ENCODE measurements around the gene TCEA3.
"Not testable (repeated sequence)": the region's sequence is repeated elsewhere in the genome, so short reads cannot be mapped to it uniquely, and the experiment has no call there.

TCEA3 gene

DNA sequence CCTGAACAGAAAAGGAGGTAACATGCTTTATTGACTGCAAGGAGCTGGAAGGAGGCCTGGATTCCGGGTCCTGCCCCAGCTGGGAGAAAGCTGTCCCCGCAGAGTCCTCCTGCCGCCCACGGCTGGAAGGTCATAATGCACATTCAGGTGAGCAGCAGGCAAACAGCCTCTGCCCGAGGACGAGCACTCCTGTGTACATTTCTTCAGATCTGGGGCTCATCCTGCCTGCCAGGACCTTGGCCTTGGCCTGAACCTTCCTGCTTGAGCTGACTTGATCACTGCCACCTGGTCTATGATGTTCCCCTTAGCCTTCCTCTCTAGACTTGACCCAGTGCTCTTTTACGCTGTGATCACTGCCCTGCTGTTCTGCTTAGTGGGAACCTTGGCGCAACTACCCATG is 37.1 kb downstream of the TCEA3 start:
- no peak for DNase-seq

DNA sequence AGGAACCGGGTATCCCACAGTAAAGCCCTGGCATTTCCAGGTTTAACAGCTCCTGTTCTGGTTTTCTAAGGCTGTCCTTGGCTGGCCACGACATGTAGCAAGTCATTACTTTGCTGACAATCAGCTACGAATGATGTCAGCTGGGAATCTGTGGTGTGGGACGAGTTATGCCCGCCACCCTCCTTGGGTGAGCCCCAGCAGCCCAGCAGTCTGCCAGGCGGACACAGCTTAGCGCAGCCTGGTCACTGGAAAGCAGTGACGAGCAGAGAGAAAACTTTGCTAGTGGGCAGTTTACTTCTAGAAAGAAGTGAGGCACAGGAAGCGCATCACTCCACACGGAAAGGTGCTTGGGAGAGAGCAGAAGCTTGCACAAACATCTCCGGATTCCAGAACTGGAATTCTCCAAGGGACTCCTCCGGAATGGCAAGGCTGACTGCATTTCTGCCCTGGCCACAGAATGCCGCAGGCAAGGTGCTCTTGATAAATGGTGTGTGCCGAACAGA is 39.4 kb downstream of the TCEA3 start:
- DNase-seq, result no peak

- DNase-seq, result no peak
Observed at GRCh38 chr1:23384312-23385058, 40.1 kb downstream of the TCEA3 start.

DNA sequence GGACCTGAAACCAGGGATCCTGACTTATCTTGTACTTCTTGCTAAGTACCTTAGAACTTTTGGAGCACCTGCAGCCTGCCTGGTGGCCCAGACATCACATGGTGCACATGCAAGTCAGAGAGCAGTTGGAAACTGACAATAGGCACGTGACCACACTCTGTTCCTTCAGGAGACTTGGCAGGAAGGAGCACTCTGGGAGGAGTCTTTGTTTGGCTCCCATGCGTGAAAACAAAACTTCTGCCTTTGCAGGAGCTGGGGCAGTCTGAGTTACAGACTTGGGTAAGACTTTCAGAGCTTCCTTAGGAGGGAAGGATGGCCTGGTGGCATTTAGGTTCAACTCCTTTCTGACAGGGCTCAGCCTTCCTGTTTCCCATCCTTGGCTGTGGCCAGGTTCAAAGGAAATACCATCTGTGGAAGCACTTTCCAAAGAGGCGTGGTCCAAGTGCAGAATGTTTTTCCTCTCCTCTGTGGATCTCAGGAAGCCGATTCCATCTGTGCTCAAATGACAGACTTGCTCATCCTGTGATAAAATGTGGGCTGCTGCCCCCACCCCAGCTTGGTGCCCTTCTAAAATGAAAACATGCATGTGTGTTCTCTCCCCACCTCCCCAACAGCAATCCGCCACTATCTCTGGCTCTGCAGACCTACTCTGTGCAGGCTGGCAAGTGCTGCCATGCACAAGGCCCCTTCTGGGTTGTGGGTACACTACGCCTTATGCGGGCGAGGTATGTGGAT is 40.8 kb downstream of the TCEA3 start:
- no peak for DNase-seq

DNA sequence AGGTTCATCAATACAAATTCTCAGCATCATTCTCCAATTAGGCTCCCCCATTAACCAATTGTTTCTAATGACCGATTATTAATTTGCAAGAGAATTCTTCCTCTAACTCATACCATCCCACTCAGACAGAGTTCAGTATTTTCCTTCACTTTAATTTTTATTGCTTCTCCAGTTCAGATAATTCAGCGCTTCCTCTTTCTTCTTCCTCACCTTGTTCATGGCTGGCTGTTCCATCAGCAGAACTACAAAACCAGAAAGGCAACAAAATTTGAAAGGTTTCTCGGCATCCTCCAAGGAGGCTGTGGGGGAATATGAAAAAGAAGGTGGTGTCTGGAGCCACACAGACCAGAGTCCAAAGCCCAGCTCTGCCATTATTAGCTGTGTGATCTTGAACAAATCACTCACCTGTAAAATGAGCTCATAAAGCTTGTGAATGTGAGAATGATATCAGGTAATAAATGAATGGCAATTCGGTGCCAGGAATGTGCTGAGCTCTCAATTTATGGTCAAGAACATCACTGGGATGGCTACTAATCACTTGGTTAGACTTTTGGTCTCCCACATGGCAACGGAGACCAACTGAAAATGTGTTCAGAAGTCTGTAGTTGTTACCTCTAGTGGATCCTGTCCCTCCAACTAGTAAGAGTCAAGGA is 43.2 kb downstream of the TCEA3 start:
- DNase-seq, result no peak

GRCh38 chr1:23380719-23381118 is 43.8 kb downstream of the TCEA3 start:
- DNase-seq, result no peak

GRCh38 chr1:23380236-23380635 is 44.3 kb downstream of the TCEA3 start:
- not testable (repeated sequence) for DNase-seq

GRCh38 chr1:23376890-23377811 is 47.4 kb downstream of the TCEA3 start:
- no peak for DNase-seq

DNA sequence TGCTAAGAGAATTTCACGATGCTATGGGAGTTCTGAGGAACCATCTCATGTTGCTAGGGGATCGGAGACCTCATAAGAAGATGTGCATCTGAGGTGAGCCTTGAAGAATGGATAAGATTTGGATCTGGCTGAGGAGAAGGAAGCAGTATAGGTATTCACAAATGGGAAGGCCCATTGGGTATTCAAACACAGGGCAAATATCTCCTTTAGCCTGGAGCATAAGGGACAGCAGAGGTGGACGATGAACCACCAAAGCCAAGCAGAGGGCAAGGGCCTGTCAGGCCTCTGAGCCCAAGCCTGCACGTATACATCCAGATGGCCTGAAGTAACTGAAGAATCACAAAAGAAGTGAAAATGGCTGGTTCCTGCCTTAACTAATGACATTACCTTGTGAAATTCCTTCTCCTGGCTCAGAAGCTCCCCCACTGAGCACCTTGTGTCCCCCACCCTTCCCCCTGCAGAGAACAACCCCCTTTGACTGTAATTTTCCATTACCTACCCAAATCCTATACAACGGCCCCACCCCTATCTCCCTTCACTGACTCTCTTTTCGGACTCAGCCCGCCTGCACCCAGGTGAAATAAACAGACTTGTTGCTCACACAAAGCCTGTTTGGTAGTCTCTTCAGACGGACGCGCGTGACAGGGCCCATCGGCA is 50.3 kb downstream of the TCEA3 start:
- not testable (repeated sequence) for DNase-seq

GRCh38 chr1:23371987-23372880 is 52.3 kb downstream of the TCEA3 start:
- no peak for DNase-seq

DNA sequence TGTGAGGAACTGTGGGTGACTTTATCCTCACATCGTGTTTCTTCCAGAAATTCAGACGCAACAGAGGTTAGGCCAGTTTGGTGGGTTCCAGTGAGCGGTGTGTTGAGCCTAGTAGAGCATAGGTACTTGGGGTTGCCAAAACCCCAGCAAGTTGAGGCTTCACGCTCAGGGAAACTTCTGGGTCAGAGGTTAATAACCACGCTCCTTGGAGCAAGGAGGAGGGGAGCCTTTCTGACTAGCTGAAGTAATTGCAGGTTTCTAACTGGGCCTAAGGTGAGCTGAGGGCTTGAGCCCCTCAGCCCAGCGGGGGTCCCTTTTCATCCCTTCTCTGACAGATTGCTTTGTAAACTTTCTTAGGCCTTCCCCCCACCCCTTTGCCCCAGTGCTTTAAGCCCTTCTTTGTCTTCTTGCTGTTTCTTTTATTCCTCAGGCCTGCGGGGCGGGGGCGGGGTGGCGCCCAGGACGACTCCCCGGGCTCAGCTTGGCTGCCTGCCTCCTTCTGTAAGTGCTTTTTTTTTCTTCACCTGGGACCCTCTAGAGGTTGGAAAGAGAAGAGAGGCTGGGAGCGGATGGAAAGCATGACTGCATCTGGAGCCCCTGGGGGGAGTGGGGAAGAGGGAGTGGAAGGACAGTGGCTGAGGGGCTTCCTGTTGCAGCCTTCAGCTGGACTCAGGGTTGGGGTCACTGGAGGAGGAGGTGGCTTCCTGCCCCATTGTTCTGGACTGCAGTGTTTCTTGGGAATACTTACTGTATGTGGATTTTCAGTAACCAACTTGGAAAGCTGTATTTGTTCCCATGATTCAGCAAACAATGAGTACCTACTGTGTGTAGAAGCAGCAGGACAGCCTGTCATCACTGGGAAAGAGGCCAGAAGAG is 53.6 kb downstream of the TCEA3 start:
- no peak for DNase-seq

DNA sequence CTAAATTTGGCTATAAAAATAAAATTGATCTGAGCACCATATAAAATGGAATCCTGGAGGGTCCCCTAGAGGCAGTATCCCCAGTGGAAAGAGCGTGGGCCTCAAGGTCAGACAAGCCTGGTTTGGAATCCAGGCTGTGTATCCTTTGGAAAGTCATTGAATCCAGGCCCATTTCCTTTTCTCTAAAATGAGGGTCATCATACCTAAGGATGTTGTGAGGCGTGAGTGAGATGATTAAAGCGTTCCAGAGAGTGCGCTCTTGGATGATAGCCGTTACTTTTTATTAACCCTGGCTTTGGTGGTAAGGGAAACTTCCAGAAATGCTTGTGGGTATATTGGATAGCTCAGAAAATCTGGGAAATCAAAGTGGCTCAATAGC is 54.2 kb downstream of the TCEA3 start:
- no peak for DNase-seq

DNA sequence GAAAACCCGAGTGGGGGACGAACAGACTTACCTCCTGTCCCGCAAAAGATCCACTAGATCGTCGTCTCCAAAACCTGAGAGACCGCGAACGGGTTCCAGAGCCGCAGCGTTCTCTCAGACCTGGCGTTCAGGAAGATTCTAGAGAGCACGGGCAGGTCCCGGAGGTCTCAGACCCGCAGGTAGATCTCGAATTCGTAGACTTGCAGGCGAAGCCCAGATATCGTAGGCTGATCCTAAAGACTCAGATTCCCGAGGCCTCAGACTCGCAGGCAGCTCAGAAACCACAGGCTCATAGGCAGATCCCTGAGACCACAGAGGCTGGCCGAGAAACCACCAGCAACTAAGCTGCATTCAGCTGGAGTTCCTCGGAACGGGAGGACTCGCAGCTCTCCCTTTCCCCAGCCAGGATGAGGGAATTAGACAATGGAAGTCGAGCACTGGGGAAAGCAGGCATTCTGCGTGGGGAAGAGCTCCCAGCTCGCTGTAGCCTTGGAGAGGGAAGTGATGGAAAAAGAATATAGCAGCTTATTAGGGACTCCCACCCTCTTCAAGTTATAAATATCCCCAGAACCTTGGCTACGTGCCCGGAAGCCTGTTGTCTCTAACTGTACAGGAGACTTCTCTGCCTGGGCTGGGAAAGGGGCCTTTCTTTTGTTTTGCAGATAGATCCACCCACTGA is 55.1 kb downstream of the TCEA3 start, which contains the start of gene ZNF436:
TSS of gene ZNF436 (minus strand) at position 502 of the 679 bp plus-strand sequence. CDS start 1,831 bp downstream, outside the sequence.
- peak; percentile 49 for DNase-seq

DNA sequence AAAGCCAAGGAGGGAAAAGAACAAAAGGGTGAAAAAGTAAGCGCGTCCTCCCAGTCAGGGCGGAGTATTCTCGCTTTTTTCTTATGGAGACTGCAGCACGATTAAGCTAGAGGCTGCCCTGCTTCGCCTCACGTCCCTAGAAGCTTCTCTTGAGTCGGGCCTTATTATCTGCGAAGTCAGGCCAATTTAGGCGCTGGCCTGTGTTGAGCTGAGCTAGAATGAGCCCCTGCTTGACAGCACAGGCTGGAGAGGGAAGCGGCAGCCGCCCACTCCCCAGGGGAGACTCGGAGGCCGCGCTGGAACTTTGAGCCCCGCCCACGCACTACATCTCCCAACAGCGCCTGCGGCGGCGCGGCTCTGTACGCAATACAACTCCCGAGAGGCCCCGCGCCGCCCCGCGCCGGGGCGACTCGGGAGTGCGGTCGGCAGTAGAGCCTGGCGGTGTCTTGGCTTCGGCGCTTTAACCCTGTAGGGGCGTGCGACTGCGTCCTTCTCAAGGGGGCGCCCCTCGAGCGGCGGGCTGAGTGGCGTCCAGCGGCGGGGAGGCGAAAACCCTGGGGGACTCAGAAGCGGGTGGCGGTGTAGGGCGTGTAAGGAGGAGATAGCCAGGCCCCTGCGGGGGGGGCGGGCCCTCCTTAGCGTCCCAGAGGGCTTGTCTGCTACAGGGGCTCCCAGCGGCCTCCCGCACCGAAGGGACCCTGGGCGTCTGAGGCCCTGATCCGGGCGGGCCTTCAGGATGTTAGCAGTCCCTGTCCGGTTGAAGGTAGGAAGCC is 55.8 kb downstream of the TCEA3 start:
- DNase-seq, result peak; percentile 90

DNA sequence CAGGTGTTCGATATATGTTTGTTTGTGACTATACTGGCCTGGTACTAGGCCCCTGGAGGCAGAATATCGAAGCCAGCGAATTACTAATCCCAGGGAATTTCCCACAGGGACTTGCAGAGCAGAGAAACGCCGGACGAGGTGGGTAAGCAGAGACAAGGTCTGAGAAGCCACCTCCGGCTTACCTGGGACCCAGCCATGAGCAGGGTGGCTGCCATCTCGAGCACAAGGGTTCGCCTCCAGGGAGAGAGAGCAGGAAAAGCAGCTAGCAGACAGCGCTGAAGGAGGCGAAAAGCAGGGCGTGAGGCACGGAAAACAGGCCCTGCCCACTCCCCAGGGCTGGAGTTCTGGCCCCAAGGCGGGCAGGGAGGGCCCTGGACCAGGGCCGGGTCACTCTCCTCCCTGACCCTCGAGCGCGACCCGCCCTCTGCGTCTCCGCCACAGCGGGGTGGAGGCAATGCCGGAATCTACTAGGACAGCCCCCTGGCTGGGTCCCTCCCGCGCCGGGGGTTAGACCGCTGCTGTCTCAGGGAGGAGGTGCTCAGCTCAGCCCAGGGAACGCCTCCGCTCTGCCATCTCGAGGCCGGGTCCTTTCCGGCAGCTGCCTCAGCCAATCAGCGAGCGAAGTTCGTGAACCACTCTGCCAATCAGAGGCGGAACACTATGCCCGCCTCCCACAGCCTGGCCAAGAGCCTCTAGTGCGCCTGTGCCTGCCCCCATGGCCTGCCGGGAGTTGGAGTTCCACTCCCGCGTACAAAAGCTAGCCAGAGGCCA is 56.6 kb downstream of the TCEA3 start:
- DNase-seq, result peak; percentile 97

DNA sequence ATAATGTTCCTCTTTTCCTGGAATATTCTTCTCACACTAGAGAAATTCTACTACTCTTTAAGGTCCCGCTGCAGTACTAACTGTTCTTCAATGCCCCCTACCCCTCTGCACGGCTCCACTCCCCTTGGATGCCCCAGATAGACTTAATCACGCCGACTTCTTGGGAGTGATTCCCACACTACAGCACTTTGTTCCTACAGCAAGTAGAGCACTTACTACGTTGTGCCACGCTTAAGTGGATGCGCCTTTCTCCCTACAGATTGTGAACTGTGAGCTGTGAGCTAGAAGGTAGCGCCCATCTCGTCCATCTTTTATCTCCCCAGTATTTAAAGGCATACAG is 57.1 kb downstream of the TCEA3 start:
- DNase-seq, result no peak

GRCh38 chr1:23366598-23366997 is 58.0 kb downstream of the TCEA3 start:
- no peak for DNase-seq

DNA sequence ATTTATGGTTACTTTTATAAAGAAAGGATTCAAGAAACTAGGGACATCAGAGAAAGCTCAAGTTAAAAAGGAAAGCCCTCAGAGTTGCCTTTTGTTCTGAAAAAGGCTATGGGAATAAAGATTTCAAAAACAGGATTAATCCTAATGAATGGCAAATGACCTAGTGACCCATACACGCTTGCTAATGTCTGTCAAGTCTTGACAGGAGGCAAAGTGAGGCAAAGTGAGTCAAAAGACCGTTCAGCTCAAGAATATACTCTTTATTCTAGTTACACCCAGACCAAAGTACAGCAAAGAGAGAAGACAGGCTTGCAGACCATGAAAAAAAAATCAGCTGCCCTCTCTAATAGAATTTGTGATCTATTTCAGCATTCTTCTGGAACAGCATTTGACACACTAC is 58.4 kb downstream of the TCEA3 start:
- no peak for DNase-seq
